Stimulated activated CD4-positive, alpha-beta T cell treated with anti-CD3 and anti-CD28 coated beads, Interleukin-15, amount 100 ng/mL, for 1 hour (primary cell): ENCODE data around the gene SUFU.
"Not testable (repeated sequence)": the region's sequence is repeated elsewhere in the genome, so short reads cannot be mapped to it uniquely, and the experiment has no call there.

Source experiments
- DNase-seq, 2 donors: peaks; one replicate each; pipeline ENCODE4 v3.0.0-alpha.2; 2020; ENCODE audit warnings: low read depth in 1 of 2, low spot score in 1 of 2

The SUFU gene

GRCh38 chr10:102511583-102512274 lies 8.0 kb downstream of the SUFU start:
- no peak for DNase-seq

DNA sequence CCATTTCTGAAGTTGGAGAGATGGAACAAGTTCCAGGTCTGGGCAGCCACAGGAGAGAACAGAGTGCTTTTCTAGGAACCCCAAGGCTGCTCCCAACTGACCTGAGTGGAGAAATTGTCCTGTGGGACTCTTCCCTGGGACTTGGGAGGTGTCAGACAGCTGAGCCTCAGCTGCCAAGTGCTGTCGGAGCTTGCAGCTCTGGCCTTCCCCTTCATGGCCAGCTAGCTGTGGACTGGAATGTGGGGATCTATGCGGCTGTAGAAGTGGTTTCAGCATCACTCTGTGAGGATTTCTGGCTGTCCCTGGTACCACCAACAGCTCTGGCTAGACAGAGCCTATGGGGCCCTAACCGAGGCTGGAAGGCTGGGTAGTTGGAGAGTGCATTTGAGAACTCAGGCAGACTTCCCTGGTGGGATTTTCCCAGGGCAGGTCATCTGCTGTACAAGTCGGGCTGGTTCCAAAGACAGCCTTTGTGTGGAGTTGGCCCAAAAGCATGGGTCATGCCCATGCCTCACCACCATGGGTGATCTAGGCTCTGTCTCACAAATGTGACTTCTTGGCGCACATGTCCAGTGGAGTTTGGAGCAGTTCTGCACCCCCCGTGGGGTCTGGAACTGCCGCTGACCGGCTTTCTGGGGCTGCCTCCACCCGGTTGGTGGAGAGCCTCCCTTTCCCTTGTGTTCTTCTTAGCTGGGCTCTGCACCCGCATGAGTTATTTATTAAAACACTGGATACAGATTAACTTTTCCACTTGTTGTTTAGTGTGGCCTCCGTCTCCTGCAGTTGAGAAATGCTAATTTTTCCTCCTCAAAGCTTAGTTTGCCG lies 10.9 kb downstream of the SUFU start:
- no peak for DNase-seq

GRCh38 chr10:102515724-102516123 lies 12.0 kb downstream of the SUFU start:
- no peak for DNase-seq

DNA sequence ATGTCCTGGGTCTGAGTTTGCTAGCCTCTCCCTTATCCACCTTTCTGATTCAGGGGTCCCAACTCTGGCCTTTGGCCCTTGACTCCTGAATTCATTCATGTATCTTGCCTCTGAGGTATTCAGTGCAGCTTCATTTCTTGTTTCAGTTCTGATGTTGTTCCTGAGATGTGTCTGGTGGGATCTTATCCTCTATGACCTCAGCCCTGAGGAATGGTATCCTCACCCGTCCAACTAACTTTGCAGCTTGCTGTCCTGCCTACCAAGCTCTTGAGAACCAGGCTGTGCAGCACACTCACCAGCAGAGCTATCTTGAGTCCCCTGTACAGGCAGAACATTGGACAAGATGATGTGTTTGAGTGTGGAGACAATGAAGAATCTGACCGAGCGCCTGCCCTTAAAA lies 13.8 kb downstream of the SUFU start:
- no peak for DNase-seq

GRCh38 chr10:102519246-102519825 lies 15.6 kb downstream of the SUFU start:
- no peak for DNase-seq

DNA sequence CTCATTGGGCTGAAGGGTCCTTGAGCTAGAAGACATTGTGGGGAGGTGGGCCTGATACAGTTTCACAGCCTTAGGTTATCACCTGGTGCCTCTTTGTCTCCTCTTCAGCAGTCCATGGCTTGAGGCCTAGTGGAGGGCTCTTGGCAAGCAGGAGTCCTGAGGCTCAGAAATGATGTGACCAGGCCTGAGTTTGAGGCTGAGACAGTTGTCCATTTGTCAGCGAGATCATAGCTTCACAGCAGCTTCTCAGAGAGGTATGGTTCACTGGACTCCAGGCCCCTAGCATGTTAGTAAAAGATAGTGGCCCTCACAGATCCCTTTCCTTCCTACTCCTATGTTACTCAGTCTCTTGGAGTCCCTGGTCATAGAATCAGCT lies 19.1 kb downstream of the SUFU start:
- DNase-seq = no peak

- DNase-seq = no peak
These were observed 19.7 kb downstream of the SUFU start for GRCh38 chr10:102523250-102524029.

- DNase-seq = no peak
These were observed 21.0 kb downstream of the SUFU start for GRCh38 chr10:102524746-102525145.

DNA sequence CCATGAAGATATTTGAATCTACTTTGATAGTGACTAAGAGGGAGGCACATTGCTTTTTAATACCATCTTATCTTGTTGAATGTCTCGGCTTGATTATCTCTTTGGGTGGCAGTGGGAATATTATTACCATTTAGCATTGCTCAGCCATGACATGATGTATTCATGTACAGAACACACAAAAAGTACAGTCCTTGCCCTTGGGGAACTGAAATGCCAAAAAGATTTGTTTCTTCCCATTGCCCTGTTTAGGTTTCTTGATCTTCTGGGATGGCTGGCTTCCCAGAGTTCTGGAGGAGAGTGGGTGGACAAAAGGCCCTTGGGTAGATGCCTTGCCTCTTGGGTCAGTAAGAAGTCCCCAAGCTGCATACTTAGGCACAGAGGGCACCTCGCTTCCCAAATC lies 23.8 kb downstream of the SUFU start:
- DNase-seq = no peak

GRCh38 chr10:102534333-102534732 lies 30.6 kb downstream of the SUFU start:
- no peak for DNase-seq

DNA sequence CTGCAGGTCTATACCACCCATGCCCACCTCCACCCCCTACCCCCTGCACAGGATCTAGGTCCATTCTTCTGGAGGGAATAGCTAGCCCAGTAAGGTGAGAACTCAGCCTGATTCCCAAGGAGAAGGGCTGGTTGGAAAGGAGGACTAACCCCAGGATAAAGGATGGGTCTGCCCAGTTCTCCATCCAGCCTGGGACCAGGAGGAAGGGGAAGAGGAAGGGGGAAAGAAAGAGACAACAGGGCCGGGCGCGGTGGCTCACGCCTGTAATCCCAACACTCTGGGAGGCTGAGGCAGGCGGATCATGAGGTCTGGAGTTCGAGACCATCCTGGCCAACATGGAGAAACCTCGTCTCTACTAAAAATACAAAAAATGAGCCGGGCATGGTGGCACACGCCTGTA lies 31.2 kb downstream of the SUFU start:
- not testable (repeated sequence) for DNase-seq

- no peak for DNase-seq
These were observed 31.8 kb downstream of the SUFU start for GRCh38 chr10:102535481-102536147.

DNA sequence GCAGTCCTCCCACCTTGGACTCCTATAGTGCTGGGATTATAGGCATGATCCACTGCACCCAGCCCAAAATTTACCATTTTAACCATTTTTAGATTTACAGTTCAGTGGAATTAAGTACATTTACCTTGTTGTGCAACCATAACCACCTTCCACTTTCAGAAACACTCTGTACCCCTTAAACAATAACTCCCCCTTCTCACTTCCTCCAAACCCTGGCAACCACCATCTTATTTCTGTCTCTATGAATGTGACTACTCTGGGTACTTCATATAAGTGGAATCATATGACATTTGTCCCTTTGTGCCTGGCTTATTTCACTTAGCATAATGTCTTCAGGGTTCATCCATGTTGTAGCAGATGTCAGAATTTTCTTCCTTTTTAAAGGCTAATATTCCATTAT lies 33.6 kb downstream of the SUFU start:
- no peak for DNase-seq

DNA sequence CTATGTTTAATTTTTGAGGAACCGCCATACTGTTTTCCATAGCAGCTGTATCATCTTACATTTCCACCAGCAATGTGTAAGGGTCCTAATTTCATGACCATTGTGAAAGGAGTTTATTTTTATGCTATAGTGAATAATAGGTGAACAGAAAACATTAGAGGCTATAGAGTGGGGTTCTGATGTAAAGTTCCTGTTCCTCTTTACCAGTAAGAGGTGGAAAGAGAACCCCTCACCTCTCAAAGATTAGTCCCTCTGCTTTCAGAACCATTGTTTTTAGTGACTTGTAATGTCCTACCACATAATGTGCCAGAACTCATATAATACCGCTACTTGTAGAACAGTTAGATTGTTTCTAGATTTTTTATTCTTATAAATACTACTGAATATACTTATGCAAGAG lies 34.2 kb downstream of the SUFU start:
- no peak for DNase-seq

DNA sequence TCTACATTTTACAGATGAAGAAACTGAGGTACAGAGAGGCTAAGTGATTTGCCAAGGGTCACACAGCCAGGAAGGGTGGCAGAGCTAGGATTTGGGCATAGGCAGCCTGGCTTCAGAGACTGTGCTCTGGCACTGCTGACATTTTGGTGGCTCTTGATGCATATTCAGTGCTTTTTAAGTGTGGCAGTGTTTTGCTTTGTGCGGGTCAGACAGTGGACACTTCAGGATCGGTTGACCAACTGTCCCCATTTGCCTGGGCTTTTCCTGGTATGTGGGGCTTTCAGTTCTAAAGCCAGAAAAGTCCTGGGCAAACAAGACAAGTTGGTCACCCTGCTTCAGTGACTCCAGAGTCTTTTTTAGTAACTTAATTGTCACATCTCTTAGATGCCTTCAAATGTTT lies 35.0 kb downstream of the SUFU start:
- DNase-seq = no peak

DNA sequence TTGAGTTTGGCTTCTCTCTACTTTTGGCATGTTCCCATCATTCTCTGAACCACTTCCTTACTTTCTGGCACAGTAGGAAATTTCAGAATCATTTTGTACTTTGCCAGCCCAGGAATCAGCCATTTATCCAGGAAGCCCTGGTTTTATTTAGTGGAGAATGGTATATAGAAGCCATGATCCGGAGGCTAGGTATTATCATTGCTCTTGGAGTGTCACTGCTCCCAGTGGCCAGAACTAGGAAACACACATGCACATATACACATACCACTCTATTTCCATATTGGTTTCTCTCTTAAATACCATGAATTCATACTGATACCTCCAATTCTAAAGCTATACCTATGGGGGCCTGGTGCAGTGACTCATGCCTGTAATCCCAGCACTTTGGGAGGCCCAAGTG lies 36.3 kb downstream of the SUFU start:
- DNase-seq = no peak

DNA sequence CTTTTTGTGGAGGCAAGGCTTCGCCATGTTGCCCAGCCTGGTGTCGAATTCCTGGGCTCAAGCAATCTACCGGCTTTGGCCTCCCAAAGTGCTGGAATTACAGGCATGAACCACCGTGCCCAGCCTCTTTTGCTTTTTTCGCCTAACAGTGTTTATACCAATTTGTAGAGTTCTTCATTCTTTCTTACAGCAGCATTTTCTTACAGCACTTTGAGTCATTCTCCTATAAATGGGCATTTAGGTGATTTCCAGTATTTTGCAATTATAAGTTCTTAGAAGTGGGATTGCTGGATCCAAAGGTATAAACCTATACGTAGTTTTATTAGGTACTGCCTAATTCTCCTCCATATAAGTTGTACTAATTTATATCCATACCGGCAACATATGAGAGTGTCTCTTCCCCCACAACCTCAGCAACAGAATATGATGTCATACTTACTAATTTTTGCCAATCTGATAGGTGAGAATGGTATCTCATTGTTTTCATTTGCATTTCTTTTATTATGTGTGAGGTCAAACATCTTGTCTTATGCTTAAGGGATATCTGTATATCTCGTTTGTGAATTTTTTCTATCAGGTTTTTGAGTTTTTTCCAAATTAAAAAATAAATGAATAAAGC lies 39.1 kb downstream of the SUFU start:
- DNase-seq = no peak

DNA sequence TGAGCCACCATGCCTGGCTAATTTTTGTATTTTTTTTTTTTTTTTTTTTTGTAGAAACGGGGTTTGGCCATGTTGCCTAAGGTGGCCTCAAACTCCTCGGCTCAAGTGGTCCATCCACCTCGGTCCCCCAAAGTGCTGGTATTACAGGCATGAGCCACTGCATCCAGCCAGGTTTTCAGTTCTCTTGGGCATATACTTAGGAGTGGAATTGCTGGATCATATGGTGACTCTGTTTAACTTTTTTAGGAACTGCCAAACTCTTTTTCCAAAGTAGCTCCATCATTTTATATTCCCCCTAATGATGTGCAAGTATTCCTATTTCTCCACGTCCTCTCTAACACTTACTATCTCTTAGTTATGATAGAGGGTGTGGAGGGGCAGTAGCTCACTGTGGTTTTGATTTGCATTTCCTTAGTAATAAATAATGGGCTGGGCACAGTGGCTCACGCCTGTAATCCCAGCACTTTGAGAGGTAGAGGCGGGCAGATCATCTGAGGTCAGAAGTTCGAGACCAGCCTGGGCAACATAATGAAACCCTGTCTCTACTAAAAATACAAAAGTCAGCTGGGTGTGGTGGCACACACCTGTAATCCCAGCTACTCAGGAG lies 41.6 kb downstream of the SUFU start:
- no peak for DNase-seq

GRCh38 chr10:102545997-102546396 lies 42.2 kb downstream of the SUFU start:
- DNase-seq = no peak

DNA sequence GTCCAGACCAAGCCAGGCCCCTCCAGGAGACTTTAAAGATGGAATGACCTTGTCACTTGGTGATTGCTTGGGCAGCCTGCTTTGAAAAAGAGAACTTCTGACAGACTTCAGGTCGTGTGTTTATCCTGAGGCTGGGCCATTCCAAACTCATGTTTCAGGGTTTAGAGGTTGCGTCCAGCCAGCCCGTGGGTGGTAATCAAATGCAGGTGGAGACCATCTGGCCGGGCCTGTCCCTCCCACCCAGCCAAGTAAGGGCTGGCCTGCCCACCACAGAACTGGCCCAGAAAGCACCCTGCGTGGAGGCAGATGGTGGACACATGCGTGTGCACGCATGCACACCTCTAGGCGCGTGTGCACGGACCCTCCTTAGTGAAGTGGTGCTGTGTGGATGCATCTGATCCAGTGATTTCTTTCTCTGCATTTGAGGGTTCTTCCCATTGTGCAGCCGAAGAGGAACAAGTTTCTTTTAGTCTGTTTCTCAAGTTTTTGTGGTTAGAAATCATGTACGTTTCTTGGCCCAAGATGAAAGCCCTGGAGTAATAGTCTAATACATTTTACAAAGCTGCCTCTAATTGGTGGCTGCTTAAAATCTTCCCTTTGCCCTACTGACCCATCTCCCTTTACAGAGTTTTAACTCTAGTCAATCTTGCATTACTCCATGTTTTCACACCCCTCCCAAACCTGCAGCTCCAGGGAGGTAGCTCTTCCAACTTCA lies 43.0 kb downstream of the SUFU start:
- DNase-seq = no peak
